Aorta (tissue), 5 donors: ENCODE data around the gene INTU. TPM values are rescaled to one million over a fixed set of nuclear protein-coding genes. Genes with fewer than 3 reads are reported as not detected.
"Not testable (repeated sequence)": the region's sequence is repeated elsewhere in the genome, so short reads cannot be mapped to it uniquely, and the experiment has no call there.

Source experiments
- ATAC-seq: fragments of 200-7000 bp; cut with Tn5 transposase; one replicate; pipeline ENCODE4 v1.9.1; 2022; ENCODE audit warnings: moderate library complexity; ENCODE audit not compliant: low FRiP score
- DNase-seq, 2 donors: peaks; one replicate each; pipeline ENCODE4 v3.0.0-alpha.2; 2020
- H3K27ac ChIP-seq, 2 donors: one replicate each; pipeline ENCODE4 v1.5.1; 2013; ENCODE audit warnings: low read length in 2 of 2, mild to moderate bottlenecking in 2 of 2, moderate library complexity in 2 of 2, control low read depth in 1 of 2, inconsistent platforms in 1 of 2, low read depth in 1 of 2
- H3K27me3 ChIP-seq, 2 donors: one replicate each; pipeline ENCODE4 v1.6.1; 2013; ENCODE audit warnings: control low read depth in 1 of 2, low read length in 1 of 2, mild to moderate bottlenecking in 1 of 2, moderate library complexity in 1 of 2; ENCODE audit not compliant: insufficient read depth in 2 of 2, control insufficient read depth in 1 of 2
- H3K36me3 ChIP-seq, 2 donors: one replicate each; pipeline ENCODE4 v1.6.1; 2013; ENCODE audit warnings: control low read depth in 1 of 2, low read length in 1 of 2, mild to moderate bottlenecking in 1 of 2; ENCODE audit not compliant: insufficient read depth in 2 of 2, control insufficient read depth in 1 of 2
- H3K4me1 ChIP-seq, 2 donors: one replicate each; pipeline ENCODE4 v1.6.1; 2013; ENCODE audit warnings: low read length in 2 of 2, control low read depth in 1 of 2, mild to moderate bottlenecking in 1 of 2, moderate library complexity in 1 of 2; ENCODE audit not compliant: insufficient read depth in 2 of 2, control insufficient read depth in 1 of 2
- H3K4me3 ChIP-seq, 2 donors: one replicate each; pipeline ENCODE4 v1.5.1; 2013; ENCODE audit warnings: low read length in 2 of 2, control low read depth in 1 of 2, mild to moderate bottlenecking in 1 of 2
- H3K9me3 ChIP-seq: one replicate; pipeline ENCODE4 v1.6.1; 2013; ENCODE audit warnings: mild to moderate bottlenecking, low read length; ENCODE audit not compliant: control insufficient read depth
- WGBS, 2 donors: extraction: QIAGEN DNeasy Blood & Tissue Kit; methylation state at CpG; one replicate each; pipeline ENCODE4 v1.1.7; 2013; 5-methylcytosine and 5-hydroxymethylcytosine counted together
- intact Hi-C, 2 donors: fragments of 100-400 bp; cut with DNase I; formaldehyde crosslinking; loops; one replicate each; pipeline versions ENCODE4 v1.14.2 to v1.15.0; 2022
- polyA plus RNA-seq, 2 donors: library from polyadenylated mRNA; stranded (reverse); fragments of 200-250 nt; gene quantifications; one replicate each; pipeline ENCODE4 v1.2.3, GENCODE V29; 2013
- total RNA-seq, 2 donors: library from RNA; stranded (reverse); fragmentation: NEBNext Ultra II Directional; extraction: Animal tissue kit (Norgen Biotek cat#: 25700); gene quantifications; one replicate each; pipeline ENCODE4 v1.2.1, GENCODE V29; 2021
- donor health status: healthy with polysubstance abuse.
- donor health status: Bipolar disorder and iron deficiency.
- donor health status: DM: no; HTN: no; CAD: no.
- donor health status: DM: no; HTN: no; CAD: no.
- donor health status: DM: yes; HTN: yes; CAD: no.

Gene INTU
- total and polyA plus RNA-seq, 4 donors, result 2.8 to 13.6 (median 11.5) TPM

DNA sequence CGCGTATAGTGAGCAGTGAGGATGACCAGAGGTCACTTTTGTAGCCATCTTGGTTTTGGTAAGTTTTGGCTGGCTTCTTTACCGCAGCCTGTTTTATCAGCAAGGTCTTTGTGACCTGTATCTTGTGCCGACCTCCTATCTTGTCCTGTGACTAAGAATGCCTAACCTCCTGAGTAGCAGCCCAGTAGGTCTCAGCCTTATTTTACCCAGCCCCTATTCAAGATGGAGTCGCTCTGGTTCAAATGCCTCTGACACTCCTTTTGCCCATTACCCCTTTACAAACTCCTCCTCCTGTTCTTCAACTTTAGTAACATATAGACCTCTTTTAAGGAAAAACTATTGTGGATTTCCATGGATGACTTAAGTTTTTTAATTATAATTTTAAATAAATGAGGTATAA, 2.6 kb upstream of the INTU start:
- H3K27me3 ChIP-seq, result no peaks in the 10 kb centered on the region
- no peak overlapping the region for H3K27ac ChIP-seq
- no peak overlapping the region for H3K4me3 ChIP-seq
- intact Hi-C loops, result no loop called here
- no peaks in the 10 kb centered on the region for H3K36me3 ChIP-seq
- no peaks in the 10 kb centered on the region for H3K9me3 ChIP-seq
- peaks cover 0 to 1% of the 10 kb centered on the region in 2 donors for H3K4me1 ChIP-seq
- DNase-seq (no peak), ATAC-seq (no peak)
- WGBS, 2 donors, result 95 to 96% methylated on average over 5 of the region's 5 CpGs

DNA sequence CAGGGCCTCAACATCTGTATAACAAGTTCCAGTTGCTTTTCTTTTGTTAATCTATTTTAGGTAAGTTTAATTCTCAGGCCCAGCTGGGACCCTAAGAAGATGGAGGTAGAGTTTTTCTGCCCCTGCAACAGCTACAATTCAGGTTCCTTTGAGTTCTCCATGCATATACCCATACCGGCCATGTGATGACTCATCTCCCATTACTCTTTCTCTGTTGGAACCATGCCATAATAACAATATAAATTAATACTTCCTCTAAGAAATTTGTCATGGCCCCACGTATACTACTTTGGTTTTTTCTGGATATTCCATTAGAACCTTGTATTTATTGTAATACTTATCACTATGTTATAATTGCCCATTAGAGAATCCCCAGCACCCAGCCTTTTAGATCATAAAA, 1.3 kb upstream of the INTU start:
- intact Hi-C loops, result no loop called here
- H3K4me1 ChIP-seq, result peaks cover 0 to 2% of the 10 kb centered on the region in 2 donors
- H3K9me3 ChIP-seq, result no peaks in the 10 kb centered on the region
- WGBS, 2 donors, result 35 to 41% methylated on average over 2 of the region's 2 CpGs
- H3K27me3 ChIP-seq, result no peaks in the 10 kb centered on the region
- no peak for ATAC-seq
- no peak overlapping the region for H3K4me3 ChIP-seq
- no peak for DNase-seq
- H3K36me3 ChIP-seq, result no peaks in the 10 kb centered on the region
- H3K27ac ChIP-seq, result no peak overlapping the region

DNA sequence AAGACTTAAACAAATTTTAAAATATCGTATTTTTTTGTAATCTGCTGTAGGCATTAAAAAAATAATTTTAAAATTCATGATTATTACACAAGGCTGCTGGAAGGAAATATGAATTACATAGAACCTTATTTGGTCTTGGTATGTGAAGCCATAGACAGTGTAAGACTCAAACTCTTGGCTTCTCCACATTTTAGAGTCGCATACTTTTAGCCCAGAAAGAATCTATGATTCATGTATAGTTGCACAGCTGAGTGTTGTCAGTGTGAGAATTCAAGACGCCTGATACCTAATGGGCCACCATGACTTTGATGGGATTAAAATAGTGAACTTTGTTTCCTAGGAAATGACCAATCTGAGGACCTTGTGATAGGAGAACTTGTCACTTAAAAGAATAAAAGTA, 1.4 kb downstream of the INTU start:
- H3K4me3 ChIP-seq, result no peak overlapping the region

DNA sequence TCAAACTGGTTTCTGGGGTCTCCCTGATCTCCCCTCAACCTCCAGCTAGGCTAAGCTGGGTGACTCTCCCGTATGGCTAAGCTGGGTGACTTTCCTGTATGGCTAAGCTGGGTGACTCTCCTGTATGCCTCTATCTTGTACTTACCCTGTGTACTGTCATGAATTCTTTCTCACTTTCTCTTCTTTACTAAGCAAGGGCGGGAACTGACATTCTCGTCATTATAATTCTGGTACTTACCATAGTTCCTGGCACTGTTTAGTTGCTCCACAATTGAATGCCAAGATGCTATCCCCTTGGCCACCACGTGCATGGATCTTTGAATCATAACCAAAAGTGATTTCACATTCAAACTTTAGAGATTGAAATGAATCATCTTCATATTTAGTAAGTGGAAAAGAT, 8.8 kb downstream of the INTU start:
- Histone ChIP-seq H3K36me3 (no peaks in the 10 kb centered on the region), H3K9me3 (no peaks in the 10 kb centered on the region), H3K27me3 (no peaks in the 10 kb centered on the region), H3K27ac (no peak overlapping the region), H3K4me3 (no peak overlapping the region), H3K4me1 (no peaks in the 10 kb centered on the region)
- WGBS, 2 donors, result 54 to 59% methylated on average over 4 of the region's 4 CpGs
- intact Hi-C loops, result no loop called here
- DNase-seq (no peak), ATAC-seq (no peak)

More for the DNA sequence above, 1.4 kb downstream of the INTU start:
- ATAC-seq (no peak), DNase-seq (no peak)
- Histone ChIP-seq H3K36me3 (no peaks in the 10 kb centered on the region), H3K27ac (no peak overlapping the region), H3K9me3 (no peaks in the 10 kb centered on the region), H3K4me1 (peaks cover 0 to 2% of the 10 kb centered on the region in 2 donors), H3K27me3 (no peaks in the 10 kb centered on the region)
- WGBS, 2 donors, result 25 to 38% methylated on average over 3 of the region's 3 CpGs
- intact Hi-C loops, result no loop called here

DNA sequence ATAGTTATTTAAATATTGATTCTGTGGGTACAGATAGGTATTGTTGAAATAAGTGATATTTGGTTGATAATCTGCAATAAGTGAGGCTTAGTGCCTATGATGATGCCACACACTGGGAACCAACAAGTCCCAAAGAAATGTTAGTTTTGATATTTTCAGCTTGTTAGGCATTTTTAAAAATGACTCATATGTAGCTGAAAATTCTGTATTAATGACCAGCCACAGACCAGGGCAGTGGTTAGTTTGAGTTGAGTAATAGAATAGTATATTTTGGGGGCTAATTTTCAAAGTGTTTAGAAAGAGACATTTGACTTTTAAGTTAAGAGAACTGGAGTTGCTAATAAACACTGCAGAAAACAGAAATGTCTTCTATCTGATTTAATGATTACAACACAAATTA, 9.4 kb downstream of the INTU start:
- Histone ChIP-seq H3K36me3 (no peaks in the 10 kb centered on the region), H3K27me3 (no peaks in the 10 kb centered on the region), H3K9me3 (no peaks in the 10 kb centered on the region), H3K4me3 (no peak overlapping the region), H3K4me1 (no peaks in the 10 kb centered on the region), H3K27ac (no peak overlapping the region)
- ATAC-seq (no peak), DNase-seq (no peak)
- intact Hi-C loops, result no loop called here

DNA sequence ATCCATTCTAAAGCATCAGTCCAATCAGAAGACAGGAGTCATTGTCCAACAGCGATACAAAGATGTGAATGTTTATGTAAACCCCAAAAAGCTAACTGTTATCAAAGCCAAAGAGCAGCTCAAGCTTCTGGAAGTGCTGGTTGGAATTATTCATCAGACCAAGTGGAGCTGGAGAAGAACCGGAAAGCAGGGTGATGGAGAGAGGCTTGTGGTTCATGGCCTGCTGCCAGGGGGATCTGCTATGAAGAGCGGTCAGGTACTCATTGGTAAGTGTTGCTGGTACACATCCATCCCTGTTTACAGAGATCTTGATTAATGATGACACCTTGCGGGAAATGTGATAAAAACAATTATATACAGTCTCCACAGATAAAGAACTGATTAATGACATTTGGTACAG, 11.0 kb downstream of the INTU start:
- DNase-seq (no peak), ATAC-seq (no peak)
- no peaks in the 10 kb centered on the region for H3K27me3 ChIP-seq
- no peak overlapping the region for H3K27ac ChIP-seq
- H3K4me3 ChIP-seq, result no peak overlapping the region
- WGBS, 2 donors, result 91 to 94% methylated on average over 4 of the region's 4 CpGs
- intact Hi-C loops, result no loop called here
- H3K4me1 ChIP-seq, result no peaks in the 10 kb centered on the region
- no peaks in the 10 kb centered on the region for H3K9me3 ChIP-seq
- H3K36me3 ChIP-seq, result no peaks in the 10 kb centered on the region

DNA sequence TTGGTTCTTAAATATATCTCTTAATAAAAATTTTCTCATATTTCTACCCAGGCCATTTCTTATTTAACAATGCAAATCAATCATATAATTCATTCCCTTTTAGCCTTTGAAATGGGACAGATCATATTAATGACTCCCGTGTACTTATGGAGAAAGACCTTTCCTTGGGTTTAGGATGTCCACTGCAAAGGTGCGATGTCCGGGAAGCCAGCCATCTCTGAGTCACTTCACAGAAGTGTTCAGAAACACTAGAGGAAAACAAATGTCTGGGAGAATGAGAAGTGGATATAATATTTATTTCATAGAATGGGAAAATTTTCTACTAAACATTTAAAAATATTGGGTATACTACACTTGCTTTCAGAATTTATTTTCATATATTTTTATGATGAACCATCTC, 15.3 kb downstream of the INTU start:
- WGBS, 2 donors, result 75 to 87% methylated on average over 3 of the region's 3 CpGs
- Histone ChIP-seq H3K27ac (no peak overlapping the region), H3K27me3 (no peaks in the 10 kb centered on the region), H3K4me1 (no peaks in the 10 kb centered on the region), H3K36me3 (no peaks in the 10 kb centered on the region), H3K4me3 (no peak overlapping the region), H3K9me3 (no peaks in the 10 kb centered on the region)
- DNase-seq (no peak), ATAC-seq (no peak)
- intact Hi-C loops, result no loop called here

DNA sequence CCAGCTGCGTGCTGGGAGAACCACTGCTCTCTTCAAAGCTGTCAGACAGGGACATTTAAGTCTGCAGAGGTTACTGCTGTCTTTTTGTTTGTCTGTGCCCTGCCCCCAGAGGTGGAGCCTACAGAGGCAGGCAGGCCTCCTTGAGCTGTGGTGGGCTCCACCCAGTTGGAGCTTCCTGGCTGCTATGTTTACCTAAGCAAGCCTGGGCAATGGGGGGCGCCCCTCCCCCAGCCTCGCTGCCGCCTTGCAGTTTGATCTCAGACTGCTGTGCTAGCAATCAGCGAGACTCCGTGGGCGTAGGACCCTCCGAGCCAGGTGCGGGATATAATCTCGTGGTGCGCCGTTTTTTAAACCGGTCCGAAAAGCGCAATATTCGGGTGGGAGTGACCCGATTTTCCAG, 22.8 kb downstream of the INTU start:
- H3K4me1 ChIP-seq, DNase-seq, ATAC-seq, H3K27ac ChIP-seq, H3K36me3 ChIP-seq, intact Hi-C loops, H3K4me3 ChIP-seq, H3K9me3 ChIP-seq, H3K27me3 ChIP-seq: not testable (repeated sequence)
- 74 to 91% methylated on average over 3 of the region's 17 CpGs for WGBS, 2 donors

DNA sequence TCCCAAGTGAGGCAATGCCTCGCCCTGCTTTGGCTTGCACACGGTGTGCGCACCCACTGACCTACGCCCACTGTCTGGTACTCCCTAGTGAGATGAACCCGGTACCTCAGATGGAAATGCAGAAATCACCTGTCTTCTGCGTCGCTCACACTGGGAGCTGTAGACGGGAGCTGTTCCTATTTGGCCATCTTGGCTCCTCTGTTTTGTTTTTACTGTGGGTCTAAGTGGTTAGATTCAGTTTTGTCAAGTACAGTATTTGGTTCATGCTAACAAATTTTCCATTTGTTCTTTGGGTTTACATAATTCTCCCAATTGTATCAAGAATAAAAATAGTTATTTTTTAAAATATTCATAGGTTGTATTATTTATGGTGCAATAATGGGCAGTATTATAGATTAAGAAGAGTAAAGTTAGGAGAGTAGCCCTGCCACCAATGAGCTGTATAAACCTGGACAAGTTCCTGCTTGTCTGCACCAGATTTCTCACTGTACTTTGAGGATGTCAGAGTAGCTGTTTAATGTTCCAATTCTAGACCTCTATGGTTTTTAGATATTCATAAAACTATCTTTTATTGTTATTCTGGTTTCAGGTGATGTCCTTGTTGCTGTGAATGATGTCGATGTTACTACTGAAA, 23.4 kb downstream of the INTU start:
- H3K27me3 ChIP-seq, result no peaks in the 10 kb centered on the region
- WGBS, 2 donors, result 84 to 89% methylated on average over 9 of the region's 9 CpGs
- intact Hi-C loops, result no loop called here
- H3K27ac ChIP-seq, result no peak overlapping the region
- H3K36me3 ChIP-seq, result no peaks in the 10 kb centered on the region
- H3K4me1 ChIP-seq, result no peaks in the 10 kb centered on the region
- DNase-seq, result no peak
- no peaks in the 10 kb centered on the region for H3K9me3 ChIP-seq
- ATAC-seq, result no peak
- no peak overlapping the region for H3K4me3 ChIP-seq
